Fibroblast of gingiva (primary cell): ENCODE data around the gene PDE10A.

ENCODE experiments used
- DNase-seq: peaks from one replicate; pipeline ENCODE4 v3.0.0-alpha.2; 2011; ENCODE audit warnings: low read depth

PDE10A gene

DNA sequence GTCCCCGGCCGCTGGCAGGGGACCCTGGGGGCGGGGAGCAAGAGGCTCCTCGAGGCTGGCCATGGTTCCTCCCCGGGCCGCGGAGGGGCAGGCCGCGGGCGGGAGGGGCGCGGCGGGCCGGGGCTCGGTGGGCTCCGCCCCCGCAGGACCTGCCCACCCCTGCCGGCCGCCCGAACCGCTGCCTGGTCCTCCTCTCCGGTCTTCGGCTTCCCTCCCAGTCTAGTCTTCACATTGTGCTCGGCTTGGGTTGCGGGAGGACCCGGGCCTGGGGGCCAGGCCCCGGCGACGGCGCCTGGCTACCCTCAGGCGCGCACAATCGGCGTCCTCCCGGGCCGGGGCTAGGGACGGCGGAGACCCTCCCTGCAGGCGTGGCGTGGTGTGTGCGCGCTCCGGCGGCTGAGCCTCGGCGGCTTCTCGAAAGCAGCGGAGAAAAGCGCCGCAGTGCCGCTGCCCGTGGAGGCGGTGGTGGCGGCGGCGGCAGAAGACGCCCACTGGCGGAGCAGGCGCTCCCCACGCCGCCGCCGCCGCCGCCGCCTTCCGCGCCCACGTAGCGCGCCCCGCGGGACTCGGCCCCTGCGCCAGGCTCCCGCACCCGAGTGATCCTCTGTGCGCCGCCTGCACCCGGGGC, at the start of gene PDE10A:
Gene PDE10A (minus strand): TSS at position 493 of the 628 bp plus-strand sequence. CDS start 430 bp downstream, at position 63.
- DNase-seq: no peak

DNA sequence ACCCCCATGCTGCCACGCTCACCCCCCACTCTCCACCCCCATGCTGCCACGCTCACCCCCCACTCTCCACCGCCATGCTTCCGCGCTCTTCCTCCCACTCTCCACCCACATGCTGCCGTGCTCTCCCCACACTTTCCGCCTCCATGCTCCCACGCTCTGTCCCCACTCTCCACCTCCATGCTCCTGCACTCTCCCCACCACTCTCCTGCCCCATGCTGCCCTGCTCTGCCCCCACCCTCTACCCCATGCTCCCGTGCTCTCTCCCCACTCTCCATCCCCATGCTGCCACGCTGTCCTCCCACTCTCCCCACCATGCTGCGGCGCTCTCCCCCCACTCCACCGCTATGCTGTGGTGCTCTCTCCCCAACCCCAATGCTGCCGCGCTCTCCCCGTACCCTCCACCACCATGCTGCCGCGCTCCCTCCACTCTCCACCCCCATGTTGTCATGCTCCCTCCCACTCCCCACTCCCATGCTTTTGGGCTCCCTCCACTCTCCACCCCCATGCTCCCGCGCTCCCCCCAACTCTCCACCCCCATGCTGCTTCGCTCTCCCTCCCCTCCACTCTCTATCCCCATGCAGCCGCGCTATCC, 46.0 kb upstream of the PDE10A start:
- no peak for DNase-seq

DNA sequence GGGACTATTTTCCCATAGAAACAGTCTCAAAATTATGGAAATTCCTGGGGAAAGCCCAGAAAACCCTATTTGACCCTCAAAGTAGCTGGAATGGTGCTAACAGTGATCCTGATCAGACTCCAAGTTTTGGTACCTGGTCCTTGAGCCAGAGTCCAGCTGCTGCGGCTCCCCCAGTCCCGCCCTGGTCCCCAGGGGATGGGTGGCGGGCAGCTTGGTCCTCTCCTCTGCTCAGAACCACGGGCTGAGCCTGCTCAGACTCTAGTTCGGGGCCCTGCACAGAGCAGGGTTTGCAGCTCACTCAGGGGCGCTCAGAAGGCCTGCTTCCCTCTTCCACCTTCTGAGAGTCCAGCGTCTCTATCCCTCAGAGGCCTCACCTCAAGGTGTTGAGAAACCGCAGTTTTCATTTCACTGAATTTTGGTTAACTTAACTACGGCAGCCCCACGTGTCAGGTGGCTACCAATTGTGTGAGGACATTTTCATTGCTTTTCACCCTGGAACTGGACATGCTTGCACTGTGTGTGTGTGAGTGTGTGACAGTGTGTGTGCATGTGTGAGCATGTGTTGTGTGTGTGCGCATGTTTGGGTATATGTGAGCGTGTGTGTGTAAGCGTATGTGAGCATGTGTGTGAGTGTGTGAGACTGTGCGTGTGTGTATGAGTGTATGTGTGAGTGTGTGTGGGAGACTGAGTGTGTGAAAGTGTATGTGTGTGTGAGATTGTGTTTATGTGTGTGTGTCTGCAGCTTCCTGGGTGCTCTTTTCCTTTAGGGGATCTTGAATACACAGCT, 44.2 kb upstream of the PDE10A start:
- DNase-seq: no peak

DNA sequence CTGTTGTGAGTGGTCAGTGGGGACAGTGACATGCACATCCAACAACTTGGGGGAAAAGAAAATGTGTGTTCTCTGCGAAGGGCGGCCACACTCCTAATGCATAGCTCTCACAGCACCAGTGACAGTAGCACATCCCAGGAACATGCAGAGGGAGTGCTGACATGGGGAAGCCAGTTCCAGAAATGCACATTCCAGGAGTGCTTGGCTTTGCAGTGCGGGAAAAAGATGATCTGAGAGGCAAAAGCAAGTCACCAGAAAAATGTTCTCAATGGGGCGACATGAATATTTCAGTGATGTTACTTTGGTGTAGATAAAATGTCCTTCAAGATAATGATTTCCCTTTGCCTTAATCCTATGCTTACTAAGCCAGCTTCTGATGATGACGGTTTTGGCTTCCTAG, 42.9 kb upstream of the PDE10A start:
- no peak for DNase-seq

DNA sequence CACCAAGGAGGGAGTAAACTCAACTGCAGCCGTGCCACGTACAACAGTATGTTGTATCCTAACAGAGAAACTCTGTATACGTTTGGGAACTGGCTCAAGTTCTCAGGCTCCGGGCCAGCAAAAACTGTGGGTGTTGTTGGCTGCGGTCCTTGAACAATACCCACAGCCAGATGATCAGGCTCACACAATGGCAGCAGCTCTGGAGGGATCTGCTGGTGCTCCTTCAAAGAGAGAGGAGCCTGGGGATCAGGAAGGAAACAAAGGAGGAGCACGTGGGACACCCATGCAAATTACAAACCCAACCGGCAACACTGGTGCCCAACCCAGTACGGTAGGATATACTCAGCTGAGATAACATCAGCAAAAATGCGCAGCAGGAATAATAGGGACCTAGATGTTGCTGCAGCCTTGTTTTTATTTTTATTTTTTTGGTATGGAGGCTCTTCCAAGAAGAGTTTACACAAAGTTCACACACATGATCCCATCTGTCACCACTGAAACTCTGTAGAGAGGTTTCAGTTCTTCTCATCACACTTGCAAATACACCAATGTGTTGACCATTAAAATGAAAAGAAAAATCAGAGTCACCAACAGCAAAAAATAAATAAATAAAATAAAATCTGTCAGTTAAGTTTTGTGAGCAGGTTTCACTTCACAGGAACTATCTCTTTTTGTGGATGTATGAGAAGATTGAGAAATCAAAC, 41.2 kb upstream of the PDE10A start:
- no peak for DNase-seq

DNA sequence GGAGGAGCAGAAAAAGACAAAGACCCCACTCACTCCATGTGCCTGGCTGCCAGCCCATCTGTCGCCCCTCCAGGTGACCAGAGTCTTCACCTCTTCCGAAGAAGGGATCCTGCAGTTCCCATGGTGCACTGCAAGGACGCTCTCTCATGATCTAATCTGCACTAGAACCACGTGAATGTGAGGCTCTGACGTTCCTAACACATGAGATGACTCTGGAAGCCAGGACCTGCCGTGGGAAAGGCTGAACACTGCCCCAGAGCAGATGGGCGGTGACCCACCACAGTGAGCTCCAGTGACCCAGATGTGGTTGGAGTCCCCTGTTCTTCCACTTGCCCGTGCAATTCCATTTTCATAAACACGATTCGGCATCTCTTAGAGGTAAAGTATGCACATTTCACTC, 39.6 kb upstream of the PDE10A start:
- no peak for DNase-seq

DNA sequence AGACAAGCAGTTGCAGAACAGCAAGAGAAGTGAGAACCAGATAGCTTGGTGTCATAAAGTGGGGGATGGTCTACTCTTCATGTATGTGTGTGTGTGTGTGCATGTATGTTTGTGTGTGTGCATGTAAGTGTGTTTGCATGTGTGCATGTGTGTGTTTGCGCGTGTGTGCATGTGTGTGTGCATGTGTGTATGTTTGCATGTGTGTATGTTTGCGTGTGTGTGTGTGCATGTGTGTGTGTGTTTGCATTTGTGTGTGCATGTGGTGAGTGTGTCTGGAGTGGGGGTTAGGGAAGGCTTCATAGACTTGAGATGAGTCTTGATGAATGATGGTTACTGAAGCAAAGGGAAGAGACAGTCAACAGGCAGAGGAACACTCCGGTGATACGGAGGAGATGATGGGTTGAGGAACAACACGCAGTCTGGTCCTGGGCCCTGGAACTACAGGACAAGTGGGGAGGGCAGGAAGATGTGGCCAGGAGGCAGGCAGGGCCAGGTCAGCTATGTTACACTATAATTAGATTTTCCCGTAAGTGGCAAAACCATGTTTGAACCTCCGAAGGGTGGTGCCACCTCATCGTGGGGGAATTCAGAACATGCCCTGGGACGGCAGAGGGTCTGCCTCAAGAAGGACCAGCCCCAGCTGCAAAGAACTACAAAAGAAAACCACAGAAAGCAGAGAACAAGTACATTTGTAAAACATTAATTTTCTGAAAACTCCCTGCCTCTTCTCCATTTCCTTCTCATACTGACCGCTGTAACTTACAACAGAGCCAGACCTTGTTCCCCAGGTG, 38.7 kb upstream of the PDE10A start:
- DNase-seq: no peak

DNA sequence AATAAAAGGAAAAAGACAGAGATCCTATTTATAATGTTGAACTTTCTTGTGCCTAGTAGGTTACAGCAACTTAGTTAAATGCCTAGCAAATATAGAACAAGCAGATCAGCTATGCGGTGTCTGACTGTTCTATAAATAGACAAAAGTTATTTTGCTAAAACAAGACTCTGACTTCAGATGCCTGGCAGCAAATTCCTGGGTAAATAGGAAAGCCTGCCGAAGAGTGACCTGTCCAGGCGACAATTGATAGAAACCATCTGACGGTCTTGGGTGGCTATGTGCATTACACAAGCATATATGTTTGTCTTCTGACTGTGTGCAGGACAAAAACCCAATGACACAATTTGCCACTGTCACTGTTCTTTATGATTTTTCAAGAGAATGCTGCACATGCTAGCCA, 38.0 kb upstream of the PDE10A start:
- no peak for DNase-seq

DNA sequence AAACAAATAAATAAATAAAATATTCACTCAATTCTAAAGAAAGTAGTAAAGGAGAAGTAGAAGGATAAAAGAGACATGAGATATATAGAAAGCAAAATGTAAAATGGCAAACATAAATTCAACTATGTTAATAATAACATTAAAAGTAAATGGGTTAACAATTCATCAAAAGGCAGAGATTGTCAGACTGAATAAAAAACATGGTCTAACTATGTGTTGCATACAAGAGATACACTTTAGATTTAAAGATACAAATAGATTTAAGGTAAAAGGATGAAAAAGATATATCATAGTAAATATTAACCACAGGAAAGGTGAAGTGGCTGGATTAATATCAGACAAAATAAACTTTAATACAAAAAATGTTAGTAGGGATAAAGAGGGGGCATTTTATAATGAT, 35.8 kb upstream of the PDE10A start:
- DNase-seq: no peak

DNA sequence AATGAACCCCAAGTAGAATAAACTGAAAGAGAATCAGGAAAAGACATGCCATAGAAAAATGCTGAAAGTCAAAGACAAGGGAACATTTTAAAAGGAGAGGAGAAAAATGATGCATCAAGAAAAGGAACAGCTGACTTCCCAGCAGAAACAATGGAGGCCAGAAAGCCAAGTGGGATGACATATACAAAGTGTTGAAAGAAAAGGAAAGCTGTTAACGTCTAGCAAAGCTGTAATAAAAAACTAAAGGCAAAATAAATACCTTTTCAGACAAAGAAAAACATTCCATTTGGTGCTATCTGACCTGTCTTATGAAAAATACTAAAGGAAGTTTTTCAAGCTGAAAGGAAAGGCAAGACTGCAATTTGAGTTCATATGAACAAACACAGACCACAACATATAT, 34.1 kb upstream of the PDE10A start:
- no peak for DNase-seq

DNA sequence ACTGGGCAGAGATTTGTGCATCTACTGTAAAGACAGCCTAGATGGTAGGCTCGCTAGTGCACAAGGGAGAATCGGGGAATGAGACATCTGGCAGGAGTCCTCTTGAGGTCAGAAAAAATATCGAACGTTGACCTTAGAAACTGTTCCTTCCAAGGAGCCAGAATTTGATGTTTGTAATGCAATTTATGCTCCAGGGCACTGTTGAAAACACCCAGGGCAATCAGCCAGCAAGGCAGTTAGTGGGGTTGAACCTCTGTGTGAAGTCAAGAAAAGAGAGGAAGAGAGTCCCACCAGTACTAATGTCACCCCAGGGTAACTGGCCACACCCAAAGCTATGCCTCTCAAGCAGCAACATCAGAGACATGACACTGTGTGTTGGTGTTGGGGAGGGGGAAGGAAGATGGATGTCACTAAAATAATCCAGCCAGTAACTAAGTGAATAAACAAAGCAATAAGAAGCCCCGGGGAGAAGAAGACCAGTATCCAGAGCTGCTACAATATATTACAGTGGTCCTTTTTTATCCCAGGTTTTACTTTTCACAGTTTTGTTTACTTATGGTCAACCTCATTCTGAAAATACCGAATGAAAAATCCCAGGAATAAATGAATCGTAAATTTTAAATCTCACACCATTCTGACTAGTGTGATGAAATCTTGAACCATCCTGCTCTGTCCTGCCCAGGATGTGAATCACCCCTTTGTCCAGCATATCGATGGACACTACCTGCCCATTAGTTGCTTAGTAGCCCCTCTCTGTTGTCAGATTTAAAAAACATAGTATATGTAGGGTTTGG, 32.9 kb upstream of the PDE10A start:
- no peak for DNase-seq

DNA sequence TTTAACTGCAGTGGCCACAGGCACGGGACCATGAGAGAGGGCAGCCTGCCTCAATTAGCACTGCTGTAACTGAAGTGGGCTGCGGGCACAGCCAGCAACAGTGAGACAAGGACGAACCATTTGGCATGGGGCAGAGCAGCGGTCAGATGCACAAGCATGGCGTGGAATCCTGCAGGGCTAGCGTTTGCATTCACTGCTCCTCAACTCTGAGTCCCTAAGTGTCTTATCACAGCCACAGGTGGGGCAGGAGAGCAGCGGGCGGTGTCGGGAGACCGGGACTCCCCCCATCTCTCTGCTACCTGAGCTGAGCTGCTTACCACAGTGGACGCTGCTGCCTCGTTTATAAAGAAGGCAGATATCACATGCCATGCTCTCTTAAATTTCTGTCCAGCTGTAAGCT, 31.3 kb upstream of the PDE10A start:
- no peak for DNase-seq

DNA sequence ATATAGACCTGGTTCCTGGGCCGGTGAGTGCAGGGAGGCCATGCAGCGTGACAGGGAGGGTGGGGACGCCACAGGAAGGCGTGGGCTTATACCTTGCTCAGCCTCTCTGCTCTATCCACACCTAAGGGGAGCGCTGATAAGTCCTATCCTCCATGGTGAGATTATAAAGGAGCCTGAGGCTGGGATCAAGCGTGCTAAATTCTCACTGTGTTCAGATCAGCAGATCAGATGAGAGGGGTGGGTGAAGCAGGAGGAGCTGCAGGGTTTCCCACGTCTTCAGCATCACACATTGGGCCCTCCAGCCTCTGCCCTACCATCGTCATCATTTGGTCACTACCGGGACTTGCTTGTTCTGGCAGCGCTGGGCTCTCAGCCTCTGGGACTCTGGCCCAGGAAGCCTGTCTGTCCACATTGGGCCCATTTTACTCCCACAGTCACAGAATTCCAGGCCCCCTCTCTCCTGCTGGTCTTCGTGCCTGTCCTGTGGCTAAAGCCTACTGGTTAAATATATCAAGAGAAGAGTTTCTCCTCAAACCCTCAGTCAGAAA, 29.1 kb upstream of the PDE10A start:
- no peak for DNase-seq

DNA sequence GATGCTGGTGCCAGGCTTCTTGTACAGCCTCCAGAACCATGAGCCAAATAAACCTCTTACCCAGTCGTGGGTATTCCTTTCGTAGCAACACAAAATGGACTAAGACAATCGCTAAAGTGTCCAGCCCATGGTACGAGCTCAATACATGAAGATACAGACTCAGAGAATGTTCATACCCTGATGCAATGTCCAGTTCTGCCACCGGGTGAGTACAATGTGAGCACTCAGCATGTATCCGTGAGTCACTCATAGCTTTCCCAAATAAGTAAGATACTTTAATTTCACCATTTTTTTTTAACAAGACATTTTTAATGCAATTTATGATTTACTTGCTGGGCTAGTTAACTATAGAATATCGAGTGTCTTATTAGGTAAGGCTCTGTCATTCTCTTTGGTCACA, 26.7 kb upstream of the PDE10A start:
- DNase-seq: no peak

DNA sequence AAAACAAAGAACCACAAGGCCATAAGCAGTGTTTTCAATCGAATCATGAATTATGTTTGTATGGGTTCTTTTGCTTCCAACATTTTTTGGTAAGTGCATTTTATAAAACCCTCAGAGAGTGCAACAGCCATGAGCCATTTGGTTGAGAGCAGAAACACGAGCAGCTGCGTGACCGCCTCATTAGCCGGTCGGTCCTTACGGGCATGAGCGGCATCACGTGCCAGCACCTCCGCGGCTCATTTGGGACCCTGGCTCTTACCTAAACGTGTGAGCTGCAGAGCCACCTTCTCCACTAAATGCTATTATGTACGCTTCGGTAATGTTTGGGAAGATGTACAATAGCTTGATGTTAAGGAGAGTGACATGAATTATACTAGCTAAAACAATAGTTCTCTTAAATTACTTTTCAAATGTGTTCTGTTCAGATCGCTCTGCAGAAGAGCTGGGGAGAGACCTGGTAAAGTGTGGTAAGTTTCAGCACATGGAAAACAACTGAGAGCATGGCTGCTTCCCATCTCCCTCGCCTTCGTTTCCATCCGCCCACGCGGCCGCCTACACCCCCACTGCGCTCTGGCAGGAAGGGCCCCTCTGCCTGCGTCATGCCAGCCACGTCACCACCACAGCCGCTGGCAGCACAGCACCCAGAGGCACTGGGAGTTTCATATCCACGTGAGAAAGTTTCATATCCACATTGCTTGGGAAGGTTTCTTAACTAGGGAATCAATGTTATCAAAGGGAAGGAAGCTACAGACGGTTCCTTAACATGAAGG, 23.7 kb upstream of the PDE10A start:
- DNase-seq: no peak

DNA sequence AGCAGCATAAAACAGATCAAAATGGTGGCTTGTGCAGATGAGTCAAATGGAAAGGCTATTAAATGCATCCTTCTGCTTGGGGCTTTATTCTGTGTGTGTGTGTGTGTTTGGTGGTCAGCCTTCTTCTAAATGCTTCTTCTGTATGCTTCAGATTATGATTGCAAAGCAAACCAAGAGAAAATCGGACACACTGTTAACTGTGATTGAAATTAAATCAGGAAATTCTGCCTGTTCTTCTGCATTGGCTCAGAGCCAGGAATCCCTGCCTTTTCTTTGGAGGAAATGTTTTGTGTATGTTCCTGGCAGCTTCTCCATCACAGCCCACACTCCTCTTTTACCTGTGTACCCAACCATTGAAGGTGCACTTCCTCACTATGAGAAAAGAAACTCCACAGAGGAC, 22.3 kb upstream of the PDE10A start:
- DNase-seq: no peak

DNA sequence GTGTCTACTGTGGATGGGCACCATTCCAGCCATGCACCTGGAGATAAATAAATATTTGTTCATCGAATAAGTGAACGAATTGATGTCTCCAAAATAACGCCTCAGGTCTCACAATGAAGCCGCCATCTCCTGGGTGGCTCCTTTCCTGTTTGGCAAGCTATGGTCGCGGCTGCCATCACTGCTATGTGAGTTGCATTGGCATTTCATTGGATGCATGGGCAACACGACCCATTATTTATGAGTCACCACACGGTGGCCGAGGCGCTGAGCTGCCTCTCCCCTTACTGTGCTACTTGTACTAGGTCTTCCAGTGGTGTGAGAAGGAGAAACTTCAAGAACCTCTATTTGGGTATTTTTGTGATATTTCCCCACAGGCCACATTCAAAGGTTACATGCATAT, 21.3 kb upstream of the PDE10A start:
- DNase-seq: no peak

DNA sequence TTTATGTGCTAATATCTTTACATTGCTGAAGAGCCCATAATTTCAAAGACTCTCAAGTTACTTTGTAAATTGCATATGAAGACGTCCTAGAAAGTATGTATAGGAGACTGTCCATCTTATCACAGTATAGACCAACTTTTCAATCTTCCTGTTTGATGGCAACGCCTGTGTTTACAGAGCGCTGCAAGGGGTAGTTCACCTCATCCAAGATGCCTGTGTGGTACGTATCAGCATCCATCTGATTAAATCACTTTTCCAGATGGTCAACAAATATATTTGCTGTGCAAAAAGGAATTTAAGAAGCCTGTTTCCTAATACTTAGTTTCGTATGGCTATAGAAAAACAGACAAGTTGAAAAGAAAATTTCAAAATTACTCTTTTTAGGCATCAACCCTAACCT, 17.9 kb upstream of the PDE10A start:
- no peak for DNase-seq

DNA sequence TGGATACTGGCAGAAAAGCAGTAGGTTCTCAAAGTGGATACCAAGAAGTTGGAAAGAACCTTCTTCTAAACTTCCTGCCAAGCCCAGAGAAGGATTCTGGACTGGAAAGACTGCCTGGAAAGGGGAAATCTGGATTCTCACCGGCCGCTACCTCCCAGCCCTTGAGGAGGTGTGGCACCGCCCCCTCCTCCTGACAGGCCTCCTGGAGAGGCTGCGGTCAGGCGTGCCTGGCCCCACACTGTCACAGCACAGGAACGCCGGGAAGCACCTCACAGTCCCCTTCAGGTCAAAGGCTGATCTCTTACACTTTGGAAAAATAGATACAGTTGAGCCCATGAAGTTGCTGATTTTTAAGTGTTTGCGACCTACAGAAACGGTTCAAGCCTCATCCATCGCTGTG, 16.3 kb upstream of the PDE10A start:
- no peak for DNase-seq

DNA sequence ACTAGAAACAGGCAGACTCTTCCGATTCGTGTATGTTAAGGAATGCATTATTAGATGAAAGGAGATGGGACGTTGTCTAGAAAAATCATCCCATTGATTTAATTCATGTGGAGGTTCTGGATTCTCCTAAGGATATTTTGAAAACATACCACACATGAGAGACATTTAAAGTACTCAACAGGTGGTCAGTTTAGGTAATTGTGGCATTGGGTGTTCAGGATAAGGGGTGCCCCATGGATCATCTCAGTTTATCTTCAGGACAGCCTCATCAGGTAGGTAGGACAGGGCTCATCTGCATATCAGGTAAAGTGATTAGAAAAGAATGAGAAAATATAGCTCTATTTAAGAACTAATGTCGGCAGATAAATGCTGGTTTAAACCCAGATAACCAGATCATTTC, 15.9 kb upstream of the PDE10A start:
- no peak for DNase-seq
